Gastrocnemius medialis (tissue), 4 donors: Measurements from ENCODE around the gene PLPPR1.

Experiments
- CTCF ChIP-seq, 5 experiments: fragments of 450-650 bp in 3 of 5; fragments of 200-600 bp in 2 of 5; sonication (generic) in 2 of 5; IDR thresholded peaks in 4 of 5; conservative IDR thresholded peaks in 1 of 5; 1 replicate in 4 of 5; 2 replicates in 1 of 5; pipeline ENCODE4 v1.5.1; 2016 to 2019; ENCODE audit warnings: antibody characterized with exemption in 5 of 5, mild to moderate bottlenecking in 3 of 5, moderate library complexity in 3 of 5
- POLR2A ChIP-seq, 2 donors: fragments of 450-650 bp; IDR thresholded peaks; one replicate each; pipeline ENCODE4 v1.6.1; 2017; ENCODE audit warnings: antibody characterized with exemption in 2 of 2, mild to moderate bottlenecking in 2 of 2, moderate library complexity in 2 of 2

- TF ChIP-seq CTCF (IDR thresholded peaks at IDR 0.05 in 4 of 5, conservative IDR thresholded peaks at IDR 0.05 in 1 of 5), result no peak
- TF ChIP-seq POLR2A (IDR thresholded peaks at IDR 0.05), result no peak
These were observed 5.7 kb downstream of the PLPPR1 start for GRCh38 chr9:101034222-101034621.
